Endothelial cell of umbilical vein (primary cell): Measurements from ENCODE around the gene CABLES1. TPM values are rescaled to one million over a fixed set of nuclear protein-coding genes. Genes with fewer than 3 reads are reported as not detected.

Experiments used
- BruUV-seq: library from RNA; stranded (reverse); fragments of 400-500 nt; replicated peaks from 2 replicates; lab custom pipeline; 2021; lab: Mats Ljungman, UMichigan
- CTCF ChIA-PET: fragments of 300-600, 350-600 bp; sonication (Branson Sonifier 250); formaldehyde crosslinking; loops from one replicate; lab custom pipeline; 2021; ENCODE audit warnings: antibody characterized with exemption, inconsistent platforms; lab: Charles Lee
- POLR2A ChIA-PET: fragments of 300-600, 350-600 bp; sonication (Branson Sonifier 250); formaldehyde crosslinking; loops from one replicate; lab custom pipeline; 2021; ENCODE audit warnings: antibody characterized with exemption, inconsistent platforms; lab: Charles Lee
- DNase-seq: peaks from one replicate; pipeline ENCODE4 v3.0.0-alpha.2; 2011; ENCODE audit warnings: low read depth, low spot score
- FAIRE-seq: peaks from 2 replicates; lab custom pipeline; 2011; peaks lifted over from hg19 to GRCh38; lab: Jason Lieb, UNC
- H2AFZ ChIP-seq: 2 replicates; pipeline ENCODE4 v1.6.0; 2012; ENCODE audit warnings: low read depth, low read length, control low read depth, inconsistent platforms
- H3K27ac ChIP-seq: 2 replicates; pipeline ENCODE4 v1.5.1; 2011; ENCODE audit warnings: low read depth, mild to moderate bottlenecking, control low read depth, low read length, moderate library complexity; ENCODE audit not compliant: insufficient read depth
- H3K27me3 ChIP-seq, 2 experiments: 2 replicates each; pipeline versions ENCODE4 v1.6.0 to v1.6.1; 2011; ENCODE audit warnings: low read length in 2 of 2, mixed read lengths in 1 of 2; ENCODE audit not compliant: control insufficient read depth in 2 of 2, insufficient read depth in 2 of 2
- H3K36me3 ChIP-seq, 2 experiments: 2 replicates in 1 of 2; 3 replicates in 1 of 2; pipeline ENCODE4 v1.5.1; 2011; ENCODE audit warnings: low read length in 2 of 2, mild to moderate bottlenecking in 1 of 2, moderate library complexity in 1 of 2; ENCODE audit not compliant: control insufficient read depth in 2 of 2, insufficient read depth in 2 of 2; ENCODE audit errors: extremely low read depth in 1 of 2
- H3K4me1 ChIP-seq: 3 replicates; pipeline ENCODE4 v1.5.1; 2011; ENCODE audit warnings: mild to moderate bottlenecking, low read length; ENCODE audit not compliant: control insufficient read depth, insufficient read depth; ENCODE audit errors: extremely low read depth
- H3K4me2 ChIP-seq: 2 replicates; pipeline ENCODE4 v1.6.1; 2011; ENCODE audit warnings: low read length, control low read depth, mixed read lengths; ENCODE audit not compliant: insufficient read depth
- H3K4me3 ChIP-seq, 3 experiments: fragments of 200-600 bp in 1 of 3; sonication (generic), shearing (Covaris generic) in 1 of 3; replicated peaks in 1 of 3; 2 replicates each; pipeline ENCODE4 v1.5.1; 2011 to 2016; ENCODE audit warnings: control low read depth in 3 of 3, low read length in 3 of 3, mild to moderate bottlenecking in 2 of 3, inconsistent platforms in 1 of 3, low read depth in 1 of 3, moderate library complexity in 1 of 3; ENCODE audit not compliant: insufficient read depth in 1 of 3
- H3K79me2 ChIP-seq: 2 replicates; pipeline ENCODE4 v1.6.0; 2012; ENCODE audit warnings: low read length, inconsistent platforms; ENCODE audit not compliant: control insufficient read depth, insufficient read depth
- H3K9ac ChIP-seq: replicated peaks from 2 replicates; pipeline ENCODE3; 2011; ENCODE audit warnings: low read length, control low read depth; ENCODE audit not compliant: insufficient read depth; ENCODE audit errors: extremely low read depth
- H3K9me1 ChIP-seq: replicated peaks from 3 replicates; pipeline ENCODE4 v1.6.0; 2011; ENCODE audit warnings: mild to moderate bottlenecking, low read length; ENCODE audit not compliant: control insufficient read depth, insufficient read depth; ENCODE audit errors: extremely low read depth
- H3K9me3 ChIP-seq: replicated peaks from 2 replicates; pipeline ENCODE4 v1.5.1; 2012; ENCODE audit warnings: low read length, inconsistent platforms; ENCODE audit not compliant: control insufficient read depth, insufficient read depth
- H4K20me1 ChIP-seq: replicated peaks from 2 replicates; pipeline ENCODE3; 2011; ENCODE audit warnings: mild to moderate bottlenecking, low read length; ENCODE audit not compliant: control insufficient read depth, insufficient read depth; ENCODE audit errors: extremely low read depth
- EZH2 ChIP-seq: IDR thresholded peaks from 2 replicates; pipeline ENCODE4 v1.6.1; 2012; ENCODE audit warnings: borderline replicate concordance, low read depth, mild to moderate bottlenecking, moderate library complexity, low read length, inconsistent platforms; ENCODE audit not compliant: severe bottlenecking
- FOS ChIP-seq: IDR thresholded peaks from 2 replicates; pipeline ENCODE4 v1.6.1; 2011; ENCODE audit warnings: mild to moderate bottlenecking, low read length, moderate library complexity, borderline replicate concordance; ENCODE audit not compliant: insufficient read depth
- GATA2 ChIP-seq: IDR thresholded peaks from 2 replicates; pipeline ENCODE4 v1.7.0; 2011; ENCODE audit warnings: low read depth, mild to moderate bottlenecking, moderate library complexity, mixed read lengths, low read length; ENCODE audit not compliant: insufficient read length, insufficient read depth
- JUN ChIP-seq: IDR thresholded peaks from 2 replicates; pipeline ENCODE4 v1.6.1; 2011; ENCODE audit warnings: borderline replicate concordance, low read depth; ENCODE audit not compliant: insufficient read length, insufficient read depth
- MAX ChIP-seq: IDR thresholded peaks from 2 replicates; pipeline ENCODE4 v1.6.1; 2011; ENCODE audit not compliant: insufficient read depth, insufficient read length
- MYC ChIP-seq: IDR thresholded peaks from one replicate; pipeline ENCODE4 v1.6.1; 2011; ENCODE audit warnings: mild to moderate bottlenecking, low read depth, low read length
- POLR2A ChIP-seq: IDR thresholded peaks from 2 replicates; pipeline ENCODE4 v1.6.1; 2012; ENCODE audit warnings: low read depth, mild to moderate bottlenecking, control low read depth, low read length
- POLR2AphosphoS5 ChIP-seq: IDR thresholded peaks from 2 replicates; pipeline ENCODE4 v1.6.1; 2012; ENCODE audit warnings: low read depth, mild to moderate bottlenecking, control low read depth, low read length, moderate library complexity; ENCODE audit not compliant: insufficient read depth
- dilution Hi-C: fragments of 300-500 bp; cut with MboI; formaldehyde crosslinking; loops from one replicate; pipeline ENCODE4 v1.15.0; 2019; ENCODE audit warnings: low sequenced_read_pairs; ENCODE audit not compliant: extremely low pct_ligation_motif_present
- intact Hi-C: fragments of 100-400 bp; cut with micrococcal nuclease; formaldehyde crosslinking; loops from one replicate; pipeline ENCODE4 v1.10.0; 2022
- polyA plus RNA-seq, 4 experiments: library from polyadenylated mRNA; depleted of rRNA in 3 of 4; stranded (reverse) in 3 of 4; unstranded in 1 of 4; fragments of >200 nt; gene quantifications; 2 replicates each; pipeline versions ENCODE4 v1.2.1 to v1.2.3, GENCODE V29; 2011 to 2012; ENCODE audit warnings: missing spikeins in 1 of 4
- total RNA-seq: library from RNA; stranded (reverse); gene quantifications from 2 replicates; pipeline ENCODE4 v1.2.3, GENCODE V29; 2021
- TF ChIP-seq, protein P1 (sequence below), 2 donors: IDR thresholded peaks; 1 replicate in 1 of 2; 2 replicates in 1 of 2; pipeline ENCODE4 v1.5.1; 2011; ENCODE audit warnings: low read length in 2 of 2, mild to moderate bottlenecking in 2 of 2, moderate library complexity in 2 of 2, control low read depth in 1 of 2, inconsistent platforms in 1 of 2, low read depth in 1 of 2; ENCODE audit not compliant: insufficient read depth in 1 of 2; ENCODE audit errors: extremely low read depth in 1 of 2

Gene CABLES1
- total and polyA plus RNA-seq, 2 donors (not counting 3 experiments of a cell fraction or from before 2014, with no cell fraction given), result 40.2 to 71.1 TPM

- CTCF ChIA-PET, result interaction anchor here (0.5 to 1.0 kb wide), 3 partner anchors 21 to 191 kb away, joined by 3 to 4 read pairs (median 3); no protein-coding TSS in a partner anchor
- TF ChIP-seq POLR2AphosphoS5 (no peak), EZH2 (no peak), JUN (no peak), GATA2 (no peak), MAX (no peak), MYC (no peak), FOS (no peak), POLR2A (no peak)
- TF ChIP-seq, protein P1, sequence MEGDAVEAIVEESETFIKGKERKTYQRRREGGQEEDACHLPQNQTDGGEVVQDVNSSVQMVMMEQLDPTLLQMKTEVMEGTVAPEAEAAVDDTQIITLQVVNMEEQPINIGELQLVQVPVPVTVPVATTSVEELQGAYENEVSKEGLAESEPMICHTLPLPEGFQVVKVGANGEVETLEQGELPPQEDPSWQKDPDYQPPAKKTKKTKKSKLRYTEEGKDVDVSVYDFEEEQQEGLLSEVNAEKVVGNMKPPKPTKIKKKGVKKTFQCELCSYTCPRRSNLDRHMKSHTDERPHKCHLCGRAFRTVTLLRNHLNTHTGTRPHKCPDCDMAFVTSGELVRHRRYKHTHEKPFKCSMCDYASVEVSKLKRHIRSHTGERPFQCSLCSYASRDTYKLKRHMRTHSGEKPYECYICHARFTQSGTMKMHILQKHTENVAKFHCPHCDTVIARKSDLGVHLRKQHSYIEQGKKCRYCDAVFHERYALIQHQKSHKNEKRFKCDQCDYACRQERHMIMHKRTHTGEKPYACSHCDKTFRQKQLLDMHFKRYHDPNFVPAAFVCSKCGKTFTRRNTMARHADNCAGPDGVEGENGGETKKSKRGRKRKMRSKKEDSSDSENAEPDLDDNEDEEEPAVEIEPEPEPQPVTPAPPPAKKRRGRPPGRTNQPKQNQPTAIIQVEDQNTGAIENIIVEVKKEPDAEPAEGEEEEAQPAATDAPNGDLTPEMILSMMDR (IDR thresholded peaks at IDR 0.05; ENCODE audit: extremely low read depth in 1 of 2, insufficient read depth in 1 of 2, low read depth in 1 of 2, low read length in 2 of 2), result no peak
- peaks cover 7 to 18% of the 10 kb centered on the region in 2 experiments for H3K36me3 ChIP-seq
- no TSS peak for BruUV-seq
- dilution Hi-C loops (no loop called here), intact Hi-C loops (no loop called here)
- H3K4me2 ChIP-seq, result no peak overlapping the region
- H3K27ac ChIP-seq, result no peak overlapping the region
- no peak for DNase-seq
- no peak for FAIRE-seq
- no peaks in the 10 kb centered on the region for H4K20me1 ChIP-seq
- peaks cover 7% of the 10 kb centered on the region for H3K4me1 ChIP-seq
- H3K9me3 ChIP-seq, result no peaks in the 10 kb centered on the region
- no peak overlapping the region for H3K4me3 ChIP-seq
- no peaks in the 10 kb centered on the region for H3K79me2 ChIP-seq
- POLR2A ChIA-PET, result no interaction called here
- no peaks in the 10 kb centered on the region for H3K27me3 ChIP-seq
- H3K9me1 ChIP-seq, result no peaks in the 10 kb centered on the region
- no peak overlapping the region for H2AFZ ChIP-seq
- H3K9ac ChIP-seq, result no peak overlapping the region
Measured at GRCh38 chr18:23220355-23220754, 85.1 kb downstream of the CABLES1 start.
